ENCODE results near the gene CDH5. TPM values are rescaled to one million over a fixed set of nuclear protein-coding genes. Genes with fewer than 3 reads are reported as not detected.
A peak's percentile ranks its signal among the peaks of the same experiment; 100 is the strongest.

CDH5 gene
- total and polyA plus RNA-seq, 2 of the 4 experiments (the other 2 are of a cell fraction) = not detected

- POLR2A ChIA-PET (ENCODE audit: unreplicated experiment) = interaction anchor here (0.7 kb wide), 1 partner anchor 24 kb away, joined by 6 read pairs; no protein-coding TSS in a partner anchor
- H3K4me3 ChIP-seq (ENCODE audit: insufficient read depth, low read depth, low read length) = no peak overlapping the region
Measured at GRCh38 chr16:66409156-66409555, 42.7 kb downstream of the CDH5 start.

More at GRCh38 chr16:66409156-66409555, 42.7 kb downstream of the CDH5 start:
- Histone ChIP-seq H2BK5ac (ENCODE audit: low read depth, low read length, poor library complexity, severe bottlenecking) (peak overlapping the region; percentile 47), H2BK20ac (ENCODE audit: low read depth, low read length) (no peak overlapping the region), H3K4me2 (ENCODE audit: low read depth, low read length) (no peak overlapping the region), H3K9ac (ENCODE audit: low read depth, low read length) (no peak overlapping the region), H3K9me1 (ENCODE audit: insufficient read depth, low read length) (peaks cover 5% of the 10 kb centered on the region; the same call in 1 of the 2 replicates), H4K91ac (ENCODE audit: insufficient read depth, low read depth, low read length) (no peak overlapping the region), H2BK120ac (ENCODE audit: low read depth, low read length) (no peak overlapping the region), H2AFZ (replicated peaks; ENCODE audit: low read length, poor library complexity) (no peak overlapping the region), H3K4me1 (ENCODE audit: control insufficient read depth, insufficient read depth, low read length) (peaks cover 6% of the 10 kb centered on the region), H3K79me1 (ENCODE audit: low read depth in 1 of 2, low read length in 2 of 2) (no peaks in the 10 kb centered on the region), H3K27me3 (ENCODE audit: control insufficient read depth, insufficient read depth, low read length) (peaks cover 6% of the 10 kb centered on the region), H4K5ac (ENCODE audit: low read depth, low read length) (no peak overlapping the region), H3K27ac (ENCODE audit: insufficient read depth, low read length) (no peak overlapping the region), H2AK9ac (replicated peaks; ENCODE audit: low read depth, low read length, poor library complexity) (no peak overlapping the region), H4K20me1 (ENCODE audit: insufficient read depth, low read length) (no peaks in the 10 kb centered on the region), H3K18ac (ENCODE audit: low read depth, low read length) (no peak overlapping the region), H2BK15ac (ENCODE audit: low read depth, low read length) (no peak overlapping the region), H3K14ac (replicated peaks; ENCODE audit: low read depth, low read length) (no peak overlapping the region), H4K8ac (ENCODE audit: low read depth in 2 of 2, low read length in 2 of 2) (no peak overlapping the region), H3K9me3 (ENCODE audit: control insufficient read depth, insufficient read depth, low read length) (peaks cover 2% of the 10 kb centered on the region; the same call in 1 of the 2 replicates), H3K36me3 (ENCODE audit: control insufficient read depth, insufficient read depth, low read length) (no peaks in the 10 kb centered on the region), H2AK5ac (ENCODE audit: low read depth, low read length) (no peak overlapping the region), H3K4ac (ENCODE audit: low read depth, low read length) (no peak overlapping the region), H3K23ac (ENCODE audit: low read depth, low read length) (no peak overlapping the region), H3K56ac (ENCODE audit: extremely low read depth, insufficient read depth, low read length) (no peak overlapping the region)
- peak; percentile 25 for ATAC-seq (ENCODE audit: low read depth)
- in situ Hi-C loops (cut with MboI; ENCODE audit: low sequenced_read_pairs) (loop anchor here (5.0 to 10.0 kb wide), 3 partner anchors 78 to 456 kb away; partner anchors contain the start of gene CMTM3), dilution Hi-C loops (cut with HindIII; ENCODE audit: low sequenced_read_pairs, unreplicated experiment) (no loop called here), intact Hi-C loops (cut with micrococcal nuclease) (loop anchor here (5.0 to 10.0 kb wide), 3 partner anchors 178 to 336 kb away; no protein-coding TSS in a partner anchor)
- no TSS peak for BruUV-seq (replicated peaks)
- TF ChIP-seq RAD21 (IDR thresholded peaks at IDR 0.05; ENCODE audit: low read length) (no peak), MAZ (IDR thresholded peaks at IDR 0.05; ENCODE audit: borderline replicate concordance, low read depth, low read length) (no peak), MXI1 (IDR thresholded peaks at IDR 0.05; ENCODE audit: borderline replicate concordance, low read depth, low read length) (no peak), ELK1 (IDR thresholded peaks at IDR 0.05; ENCODE audit: borderline replicate concordance, low read depth, low read length) (no peak), USF2 (IDR thresholded peaks at IDR 0.05; ENCODE audit: low read depth, low read length) (no peak), CHD1 (IDR thresholded peaks at IDR 0.05; ENCODE audit: low read depth, low read length) (no peak), RFX5 (IDR thresholded peaks at IDR 0.05; ENCODE audit: low read depth, low read length) (no peak), CEBPB (IDR thresholded peaks at IDR 0.05; ENCODE audit: low read depth, low read length) (no peak), POLR2A (IDR thresholded peaks at IDR 0.05; ENCODE audit: low read depth, low read length) (no peak), BHLHE40 (IDR thresholded peaks at IDR 0.05; ENCODE audit: low read depth, low read length) (no peak), CTCF (conservative IDR thresholded peaks at IDR 0.05; ENCODE audit: low read depth, low read length) (no peak), SMC3 (IDR thresholded peaks at IDR 0.05; ENCODE audit: low read depth, low read length) (no peak), MAFK (IDR thresholded peaks at IDR 0.05; ENCODE audit: low read depth, low read length) (no peak), NFE2L2 (IDR thresholded peaks at IDR 0.05; ENCODE audit: low read depth, low read length) (no peak), FOS (IDR thresholded peaks at IDR 0.05; ENCODE audit: low read depth, low read length) (no peak), RCOR1 (IDR thresholded peaks at IDR 0.05; ENCODE audit: insufficient replicate concordance, low read length) (no peak)
- peak; percentile 69 for DNase-seq
- no CpG with 5 or more reads among the region's 5 CpGs for WGBS, 2 experiments (ENCODE audit: extremely low coverage in 2 of 2, insufficient read length in 1 of 2)
- CTCF ChIA-PET = interaction anchor here (1.0 kb wide), 1 partner anchor 458 kb away, joined by 4 read pairs; no protein-coding TSS in a partner anchor

Measured in IMR-90 (cell line).